ENCODE results near the gene TMED7.

The TMED7 gene

DNA sequence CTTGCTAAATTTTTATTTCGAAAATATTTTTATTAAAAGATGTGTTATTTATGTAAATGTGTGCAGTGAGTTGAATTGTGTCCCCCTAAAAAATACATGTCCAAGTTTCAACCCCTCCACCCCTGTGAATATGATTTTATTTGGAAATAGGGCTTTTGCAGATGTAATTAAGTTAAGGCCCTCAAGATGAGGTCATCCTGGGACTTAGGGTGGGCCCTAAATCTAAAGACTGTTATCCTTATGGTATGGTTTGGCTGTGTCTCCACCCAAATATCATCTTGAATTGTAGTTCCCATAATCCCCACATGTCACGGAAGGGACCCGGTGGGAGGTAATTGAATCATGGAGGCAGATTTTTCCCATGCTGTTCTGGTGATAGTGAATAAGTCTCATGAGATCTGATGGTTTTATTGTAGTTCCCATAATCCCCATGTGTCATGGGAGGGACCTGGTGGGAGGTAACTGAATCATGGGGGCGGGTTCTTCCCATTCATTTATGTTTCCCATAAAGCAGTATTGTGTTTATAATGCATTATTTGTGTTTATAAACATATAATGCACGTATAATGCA, 1.5 kb upstream of the TMED7 start:
- DNase-seq (ENCODE audit: low read depth in 2 of 2): no peak

GRCh38 chr5:115626445-115626823, 598 bp upstream of the TMED7 start:
- DNase-seq (ENCODE audit: low read depth in 2 of 2): no peak

- no peak for DNase-seq (ENCODE audit: low read depth in 2 of 2)
Measured at GRCh38 chr5:115624994-115625393, 842 bp downstream of the TMED7 start.

GRCh38 chr5:115623658-115624057, 2.2 kb downstream of the TMED7 start:
- DNase-seq (ENCODE audit: low read depth in 2 of 2): no peak

DNA sequence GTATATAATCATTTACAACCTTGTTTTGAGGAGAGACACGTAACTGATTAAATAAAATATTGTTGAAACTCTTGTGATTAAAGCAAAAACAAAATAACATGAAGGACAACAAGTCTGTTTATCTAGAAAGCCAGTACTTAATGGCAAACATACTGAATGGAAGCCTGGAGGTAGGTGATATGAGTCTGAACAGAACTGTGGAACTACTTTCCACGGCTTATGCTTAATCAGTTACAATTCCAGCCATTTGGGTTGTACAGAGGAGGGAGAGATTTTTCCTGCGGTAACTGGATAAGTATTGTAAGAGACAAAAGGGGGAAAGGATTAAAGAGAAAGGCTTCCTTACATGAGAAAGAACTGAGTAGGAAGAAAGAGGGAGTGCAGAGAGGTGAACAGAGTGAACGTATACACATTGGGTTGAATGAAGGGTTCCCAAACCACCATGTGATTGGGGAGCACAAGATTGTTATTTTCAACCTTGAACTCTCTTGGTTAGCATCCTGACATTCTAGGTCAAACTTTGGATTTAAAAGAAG, 4.4 kb downstream of the TMED7 start:
- DNase-seq (ENCODE audit: low read depth in 2 of 2): no peak

DNA sequence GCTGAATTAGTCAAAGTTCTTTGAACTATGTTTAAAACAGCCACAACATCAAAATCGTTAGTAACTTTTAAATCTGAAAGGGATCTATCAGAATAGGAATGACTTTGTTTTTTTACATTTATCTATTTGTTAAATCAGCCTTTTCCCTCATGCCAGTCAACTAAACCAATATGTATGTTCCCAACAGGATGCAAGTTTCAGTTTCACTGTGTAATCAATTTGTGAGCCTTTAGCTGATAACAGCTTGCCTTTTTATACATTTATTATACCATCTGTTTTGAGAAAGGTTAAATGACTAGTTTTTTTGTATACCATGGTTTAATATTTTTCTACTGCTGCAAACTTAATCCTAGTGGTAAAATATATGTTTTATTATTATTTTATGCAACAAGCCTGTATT, 8.9 kb downstream of the TMED7 start:
- no peak for DNase-seq (ENCODE audit: low read depth in 2 of 2)

DNA sequence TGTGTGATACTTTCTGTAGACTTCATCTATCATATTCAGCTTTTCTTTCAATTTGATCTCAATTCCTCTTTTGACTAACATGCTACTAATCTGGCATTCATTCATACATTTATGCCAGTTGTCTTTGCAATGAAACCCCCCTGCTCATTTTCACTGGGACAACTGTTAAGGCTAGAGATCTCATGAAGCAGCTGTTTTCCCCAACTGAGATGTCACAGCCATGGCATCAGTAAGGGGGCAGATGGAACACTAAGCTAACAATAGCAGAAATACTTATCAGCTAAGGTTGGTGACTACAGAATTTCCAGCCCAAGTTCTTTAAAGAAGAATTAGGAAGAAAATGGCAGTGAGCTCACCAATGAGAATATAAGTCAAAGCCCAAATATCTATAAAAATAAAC, 9.4 kb downstream of the TMED7 start:
- DNase-seq (ENCODE audit: low read depth in 2 of 2): no peak

- no peak for DNase-seq (ENCODE audit: low read depth in 2 of 2)
Measured at GRCh38 chr5:115611873-115612272, 14.0 kb downstream of the TMED7 start.

DNA sequence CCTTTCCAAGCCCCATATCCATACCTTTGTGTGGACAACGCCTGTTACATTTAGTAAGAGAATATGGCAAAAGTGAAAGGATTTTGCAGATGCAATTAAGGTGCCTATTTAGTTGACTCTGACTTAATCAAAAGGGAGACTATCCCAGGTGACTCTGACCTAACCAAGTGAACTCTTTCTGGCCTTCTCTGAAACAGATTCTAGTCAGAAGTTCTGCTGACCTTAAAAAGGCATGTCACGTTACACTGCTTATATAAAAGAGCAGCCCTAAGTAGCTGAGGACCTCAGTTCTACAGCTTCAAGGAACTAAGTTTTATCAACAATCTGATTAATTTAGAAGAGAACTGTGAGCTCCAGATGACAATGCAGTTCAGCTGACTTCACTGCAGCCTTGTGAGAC, 17.9 kb downstream of the TMED7 start:
- no peak for DNase-seq (ENCODE audit: low read depth in 2 of 2)

GRCh38 chr5:115605436-115605835, 20.4 kb downstream of the TMED7 start:
- no peak for DNase-seq (ENCODE audit: low read depth in 2 of 2)

- DNase-seq (ENCODE audit: low read depth in 2 of 2): no peak
Measured at GRCh38 chr5:115602591-115603125, 23.2 kb downstream of the TMED7 start.

GRCh38 chr5:115601701-115602590, 23.9 kb downstream of the TMED7 start, which contains the start of gene TICAM2:
TSS of gene TICAM2 (minus strand) at chr5:115602479. CDS start at chr5:115581256, 21,223 bp downstream.
- DNase-seq (ENCODE audit: low read depth in 2 of 2): peak; percentile 41 to 54

- DNase-seq (ENCODE audit: low read depth in 2 of 2): no peak
Measured at GRCh38 chr5:115600766-115601165, 25.1 kb downstream of the TMED7 start.

DNA sequence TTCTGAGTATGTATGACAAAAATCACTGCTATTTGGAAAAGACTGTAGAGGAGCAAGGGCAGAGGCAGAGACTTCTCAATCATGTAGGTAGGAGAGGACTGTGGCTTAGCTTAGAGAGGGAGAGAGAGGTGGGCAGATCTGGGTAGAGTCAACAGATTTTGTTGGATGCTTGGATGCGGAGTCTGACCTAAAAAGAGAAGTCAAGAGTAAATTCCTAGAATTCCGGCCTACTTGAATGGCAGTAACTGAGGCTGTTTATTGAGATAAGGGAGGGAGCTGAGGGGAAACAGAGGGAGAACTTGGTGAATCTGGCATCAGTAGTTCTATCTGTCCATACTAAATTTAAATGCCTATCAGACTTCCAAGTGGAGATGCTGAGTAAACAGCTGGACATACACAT, 25.9 kb downstream of the TMED7 start:
- DNase-seq (ENCODE audit: low read depth in 2 of 2): no peak

DNA sequence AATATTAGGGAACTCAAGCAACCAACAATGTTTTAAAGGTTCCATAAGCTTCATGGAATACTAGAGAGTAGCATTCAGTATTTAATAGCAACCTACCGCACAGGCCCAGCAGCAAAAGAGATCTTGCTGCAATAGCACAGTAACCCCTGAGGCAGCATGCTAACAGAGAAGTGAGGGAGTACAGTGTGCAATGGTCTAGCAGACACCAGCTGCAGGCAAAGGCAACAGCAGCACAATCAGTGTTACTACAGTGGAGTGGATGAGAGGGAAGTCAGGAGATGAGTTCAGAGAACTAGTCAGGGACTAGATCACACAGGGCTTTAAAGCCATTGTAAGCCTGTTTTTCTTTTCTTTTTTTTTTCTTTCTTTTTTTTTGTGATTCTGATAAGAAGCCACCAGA, 26.3 kb downstream of the TMED7 start:
- DNase-seq (ENCODE audit: low read depth in 2 of 2): no peak

GRCh38 chr5:115594128-115595047, 31.4 kb downstream of the TMED7 start:
- DNase-seq (ENCODE audit: low read depth in 2 of 2): no peak

GRCh38 chr5:115589043-115589442, 36.8 kb downstream of the TMED7 start:
- no peak for DNase-seq (ENCODE audit: low read depth in 2 of 2)

GRCh38 chr5:115588640-115589039, 37.2 kb downstream of the TMED7 start:
- DNase-seq (ENCODE audit: low read depth in 2 of 2): no peak

- DNase-seq (ENCODE audit: low read depth in 2 of 2): no peak
Measured at GRCh38 chr5:115586525-115587146, 39.2 kb downstream of the TMED7 start.

- DNase-seq (ENCODE audit: low read depth in 2 of 2): no peak
Measured at GRCh38 chr5:115585265-115585664, 40.6 kb downstream of the TMED7 start.

DNA sequence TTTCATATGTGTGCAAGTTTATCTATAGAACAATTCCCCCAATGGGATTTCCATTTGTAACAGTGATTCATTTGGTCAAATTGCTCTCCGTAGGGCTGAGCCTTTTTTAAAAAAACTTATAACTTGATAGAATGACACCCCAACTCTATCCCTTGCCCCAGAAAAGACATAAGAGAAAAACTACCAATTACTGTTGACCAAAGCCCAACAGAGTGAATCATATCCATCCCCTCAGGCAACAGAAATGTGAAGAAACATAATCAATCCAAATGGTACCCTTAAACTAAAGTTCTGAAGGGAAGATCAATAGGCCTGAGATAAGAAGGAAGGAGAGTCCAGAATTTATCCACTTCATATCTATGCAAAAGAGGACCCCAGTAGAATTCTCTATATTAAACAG, 41.3 kb downstream of the TMED7 start:
- DNase-seq (ENCODE audit: low read depth in 2 of 2): no peak

Measured in stimulated activated CD8-positive, alpha-beta memory T cell treated with anti-CD3 and anti-CD28 coated beads, Interleukin-2, amount 100 ng/mL, for 48 hours (primary cell).